Esophagus muscularis mucosa (tissue), 3 donors: ENCODE results near the gene PRAME.

Experiments used
- POLR2A ChIP-seq: fragments of 450-650 bp; IDR thresholded peaks from one replicate; pipeline ENCODE4 v1.6.1; 2017; ENCODE audit warnings: antibody characterized with exemption, moderate library complexity, mild to moderate bottlenecking, low read depth
- TF ChIP-seq, protein P1 (sequence below), 3 experiments: fragments of 200-600 bp in 2 of 3; fragments of 450-650 bp in 1 of 3; sonication (generic) in 2 of 3; IDR thresholded peaks; one replicate each; pipeline ENCODE4 v1.5.1; 2017 to 2019; ENCODE audit warnings: antibody characterized with exemption in 3 of 3, mild to moderate bottlenecking in 2 of 3, moderate library complexity in 1 of 3

- no peak for TF ChIP-seq POLR2A
- TF ChIP-seq, protein P1, sequence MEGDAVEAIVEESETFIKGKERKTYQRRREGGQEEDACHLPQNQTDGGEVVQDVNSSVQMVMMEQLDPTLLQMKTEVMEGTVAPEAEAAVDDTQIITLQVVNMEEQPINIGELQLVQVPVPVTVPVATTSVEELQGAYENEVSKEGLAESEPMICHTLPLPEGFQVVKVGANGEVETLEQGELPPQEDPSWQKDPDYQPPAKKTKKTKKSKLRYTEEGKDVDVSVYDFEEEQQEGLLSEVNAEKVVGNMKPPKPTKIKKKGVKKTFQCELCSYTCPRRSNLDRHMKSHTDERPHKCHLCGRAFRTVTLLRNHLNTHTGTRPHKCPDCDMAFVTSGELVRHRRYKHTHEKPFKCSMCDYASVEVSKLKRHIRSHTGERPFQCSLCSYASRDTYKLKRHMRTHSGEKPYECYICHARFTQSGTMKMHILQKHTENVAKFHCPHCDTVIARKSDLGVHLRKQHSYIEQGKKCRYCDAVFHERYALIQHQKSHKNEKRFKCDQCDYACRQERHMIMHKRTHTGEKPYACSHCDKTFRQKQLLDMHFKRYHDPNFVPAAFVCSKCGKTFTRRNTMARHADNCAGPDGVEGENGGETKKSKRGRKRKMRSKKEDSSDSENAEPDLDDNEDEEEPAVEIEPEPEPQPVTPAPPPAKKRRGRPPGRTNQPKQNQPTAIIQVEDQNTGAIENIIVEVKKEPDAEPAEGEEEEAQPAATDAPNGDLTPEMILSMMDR (IDR thresholded peaks at IDR 0.05): no peak
Observed at GRCh38 chr22:22548910-22549309, 10.2 kb downstream of the PRAME start.
